Measurements from ENCODE around the gene ZNF91.
"Not testable (repeated sequence)": the region's sequence is repeated elsewhere in the genome, so short reads cannot be mapped to it uniquely, and the experiment has no call there.

The ZNF91 gene

DNA sequence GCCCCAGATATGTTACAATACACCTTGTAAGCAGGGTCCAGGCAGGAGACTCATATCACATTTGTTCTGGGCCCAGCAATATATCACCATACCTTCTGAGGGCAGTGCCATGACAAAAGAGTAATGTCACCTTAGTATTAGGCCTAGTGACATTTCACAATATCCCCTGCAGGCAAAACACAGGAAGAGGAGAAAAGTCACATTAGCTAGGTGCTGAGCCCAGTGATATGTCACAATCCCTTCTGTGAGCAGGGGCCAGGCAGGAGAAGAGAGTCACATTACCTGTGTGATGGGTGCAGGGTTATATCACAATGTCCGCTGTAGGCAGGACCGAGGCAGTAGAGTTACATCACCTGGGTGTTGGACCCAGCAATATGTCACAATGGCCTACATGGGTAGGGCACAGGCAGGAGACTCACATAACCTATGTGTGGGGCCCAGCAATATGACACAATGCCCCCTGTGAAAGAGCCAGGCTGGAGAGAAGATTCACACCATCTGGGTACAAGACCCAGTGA lies 12.4 kb upstream of the ZNF91 start:
- TF ChIP-seq JUND (IDR thresholded peaks at IDR 0.05; ENCODE audit: low read depth) = no peak
- in situ Hi-C loops (cut with HindIII; ENCODE audit: low pct_unique_long_range_greater_than_20kb, low sequenced_read_pairs) = no loop called here
- DNase-seq (ENCODE audit: low read depth in 1 of 2, low spot score in 1 of 2) = no peak

DNA sequence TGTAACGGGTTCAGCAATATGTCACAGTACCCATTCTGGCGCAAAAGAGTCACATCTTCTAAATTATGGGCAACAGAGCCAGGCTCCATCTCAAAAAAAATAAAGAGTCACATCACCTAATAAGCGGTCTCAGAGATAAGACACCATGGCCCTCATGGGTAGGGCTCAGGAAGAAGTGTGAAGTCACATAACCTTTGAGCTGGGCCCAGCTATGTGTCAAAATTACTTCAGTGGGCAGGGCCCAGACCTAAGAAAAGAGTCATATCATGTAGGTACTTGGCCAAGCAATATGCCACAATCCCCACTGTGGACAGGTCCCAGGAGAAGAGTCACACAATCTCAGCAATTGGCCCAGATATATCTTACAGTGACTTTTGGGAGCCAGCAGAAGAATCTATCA lies 11.4 kb upstream of the ZNF91 start:
- no peak for TF ChIP-seq JUND (IDR thresholded peaks at IDR 0.05; ENCODE audit: low read depth)
- in situ Hi-C loops (cut with HindIII; ENCODE audit: low pct_unique_long_range_greater_than_20kb, low sequenced_read_pairs) = no loop called here
- DNase-seq (ENCODE audit: low read depth in 1 of 2, low spot score in 1 of 2) = no peak

GRCh38 chr19:23406091-23406490 lies 10.8 kb upstream of the ZNF91 start:
- in situ Hi-C loops (cut with HindIII; ENCODE audit: low pct_unique_long_range_greater_than_20kb, low sequenced_read_pairs) = no loop called here
- no peak for TF ChIP-seq JUND (IDR thresholded peaks at IDR 0.05; ENCODE audit: low read depth)
- no peak for DNase-seq (ENCODE audit: low read depth in 1 of 2, low spot score in 1 of 2)

- in situ Hi-C loops (cut with HindIII; ENCODE audit: low pct_unique_long_range_greater_than_20kb, low sequenced_read_pairs) = no loop called here
- DNase-seq (ENCODE audit: low read depth in 1 of 2, low spot score in 1 of 2) = no peak
- no peak for TF ChIP-seq JUND (IDR thresholded peaks at IDR 0.05; ENCODE audit: low read depth)
Measured at GRCh38 chr19:23404676-23405075, 9.4 kb upstream of the ZNF91 start.

DNA sequence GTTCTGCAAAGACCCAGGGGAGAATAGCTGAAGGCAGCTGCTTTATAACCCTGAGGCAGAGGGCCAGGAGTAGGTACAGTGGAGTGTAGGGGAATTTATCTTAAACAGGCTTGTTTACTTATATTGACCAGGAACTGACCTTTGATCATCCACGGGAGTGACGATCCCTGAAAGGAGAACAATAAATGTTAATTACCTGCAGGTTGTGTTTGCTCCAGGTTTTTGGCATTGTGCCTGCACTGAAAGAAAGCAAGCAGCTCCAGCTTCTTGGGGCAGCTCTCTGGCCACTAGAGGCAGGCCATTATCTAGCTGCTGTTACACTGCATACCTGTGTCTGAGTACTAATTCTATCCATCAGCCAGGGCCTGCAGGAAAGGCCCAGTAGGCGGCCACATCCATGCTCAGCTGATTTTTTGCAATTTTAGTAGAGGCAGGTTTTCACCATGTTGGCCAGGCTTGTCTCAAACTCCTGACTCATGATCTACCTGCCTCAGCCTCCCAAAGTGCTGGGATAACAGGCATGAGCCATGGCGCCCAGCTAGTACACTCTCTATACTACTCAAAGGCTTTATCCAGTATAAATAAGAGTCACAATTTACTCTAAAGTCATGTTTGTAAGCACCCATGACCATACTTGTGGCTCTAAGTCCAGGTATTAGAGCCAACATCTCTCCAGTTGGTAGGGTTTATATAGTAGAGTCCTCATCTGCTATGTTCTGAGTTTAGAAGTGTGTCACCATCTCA lies 8.5 kb upstream of the ZNF91 start:
- DNase-seq (ENCODE audit: low read depth in 1 of 2, low spot score in 1 of 2) = peak; percentile 8 to 84
- TF ChIP-seq JUND (IDR thresholded peaks at IDR 0.05; ENCODE audit: low read depth) = no peak
- in situ Hi-C loops (cut with HindIII; ENCODE audit: low pct_unique_long_range_greater_than_20kb, low sequenced_read_pairs) = no loop called here

GRCh38 chr19:23403052-23403451 lies 7.8 kb upstream of the ZNF91 start:
- TF ChIP-seq JUND (IDR thresholded peaks at IDR 0.05; ENCODE audit: low read depth) = no peak
- in situ Hi-C loops (cut with HindIII; ENCODE audit: low pct_unique_long_range_greater_than_20kb, low sequenced_read_pairs) = no loop called here
- no peak for DNase-seq (ENCODE audit: low read depth in 1 of 2, low spot score in 1 of 2)

- no peak for TF ChIP-seq JUND (IDR thresholded peaks at IDR 0.05; ENCODE audit: low read depth)
- no peak for DNase-seq (ENCODE audit: low read depth in 1 of 2, low spot score in 1 of 2)
- in situ Hi-C loops (cut with HindIII; ENCODE audit: low pct_unique_long_range_greater_than_20kb, low sequenced_read_pairs) = no loop called here
Measured at GRCh38 chr19:23402388-23402787, 7.1 kb upstream of the ZNF91 start.

GRCh38 chr19:23401086-23401610 lies 5.9 kb upstream of the ZNF91 start:
- no peak for TF ChIP-seq JUND (IDR thresholded peaks at IDR 0.05; ENCODE audit: low read depth)
- in situ Hi-C loops (cut with HindIII; ENCODE audit: low pct_unique_long_range_greater_than_20kb, low sequenced_read_pairs) = no loop called here
- DNase-seq (ENCODE audit: low read depth in 1 of 2, low spot score in 1 of 2) = no peak

DNA sequence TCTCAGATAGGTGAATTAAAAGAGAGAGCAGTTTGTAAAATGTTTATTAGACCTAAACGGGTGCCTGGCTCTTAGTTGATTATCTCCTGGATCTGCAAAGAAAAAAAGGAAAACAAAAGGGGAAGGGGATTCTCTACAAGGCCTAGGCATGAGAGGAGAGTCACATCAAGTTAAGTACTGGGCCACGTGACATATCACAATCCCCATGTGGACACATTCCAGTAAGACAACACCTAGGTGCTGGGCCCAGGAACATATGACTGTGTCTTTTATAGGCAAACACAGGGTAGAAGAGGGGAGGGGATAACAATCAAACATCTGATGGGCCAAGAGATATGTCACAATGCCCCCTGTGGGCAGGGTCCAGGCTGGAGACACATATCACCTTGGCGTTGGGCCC lies 4.2 kb upstream of the ZNF91 start:
- in situ Hi-C loops (cut with HindIII; ENCODE audit: low pct_unique_long_range_greater_than_20kb, low sequenced_read_pairs) = no loop called here
- no peak for DNase-seq (ENCODE audit: low read depth in 1 of 2, low spot score in 1 of 2)
- TF ChIP-seq JUND (IDR thresholded peaks at IDR 0.05; ENCODE audit: low read depth) = no peak

DNA sequence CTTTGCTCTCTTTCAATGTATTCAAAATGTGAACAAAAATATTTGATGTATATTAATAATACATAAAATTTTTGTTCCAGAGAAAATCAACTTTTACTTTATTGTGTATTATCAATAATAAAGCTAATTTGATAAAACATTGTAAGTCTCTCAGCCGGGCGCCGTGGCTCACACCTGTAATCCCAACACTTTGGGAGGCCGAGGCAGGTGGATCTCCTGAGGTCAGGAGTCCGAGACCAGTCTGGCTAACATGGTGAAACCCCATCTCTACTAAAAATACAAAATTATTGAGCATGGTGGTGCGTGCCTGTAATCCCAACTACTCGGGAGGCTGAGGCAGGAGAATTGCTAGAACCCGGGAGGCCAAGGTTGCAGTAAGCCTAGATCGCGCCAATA lies 449 bp upstream of the ZNF91 start:
- in situ Hi-C loops (cut with HindIII; ENCODE audit: low pct_unique_long_range_greater_than_20kb, low sequenced_read_pairs); DNase-seq (ENCODE audit: low read depth in 1 of 2, low spot score in 1 of 2): not testable (repeated sequence)

GRCh38 chr19:23394511-23394910 lies 760 bp downstream of the ZNF91 start:
- in situ Hi-C loops (cut with HindIII; ENCODE audit: low pct_unique_long_range_greater_than_20kb, low sequenced_read_pairs) = no loop called here
- no peak for TF ChIP-seq JUND (IDR thresholded peaks at IDR 0.05; ENCODE audit: low read depth)
- peak in 1 of 2 experiments; percentile 45 for DNase-seq (ENCODE audit: low read depth in 1 of 2, low spot score in 1 of 2)

DNA sequence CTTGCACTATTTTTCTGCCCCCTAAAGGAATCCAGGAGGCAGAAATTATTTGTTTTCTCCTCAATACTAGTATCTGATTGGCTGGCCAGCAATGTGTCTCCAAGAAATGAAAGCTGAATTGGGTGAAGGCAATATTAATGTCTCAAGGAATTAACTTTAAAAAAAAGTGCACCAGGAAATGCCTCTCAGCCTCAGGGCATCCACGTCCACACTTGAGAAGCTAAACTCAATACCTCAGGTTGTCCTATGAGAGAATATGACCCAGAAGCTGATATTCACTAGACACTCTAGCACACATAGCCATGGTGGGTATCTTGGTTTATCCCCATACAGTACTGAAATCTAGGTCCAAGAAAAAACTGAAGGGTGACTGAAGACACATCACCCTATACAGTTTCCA lies 2.1 kb downstream of the ZNF91 start:
- in situ Hi-C loops (cut with HindIII; ENCODE audit: low pct_unique_long_range_greater_than_20kb, low sequenced_read_pairs) = no loop called here
- no peak for TF ChIP-seq JUND (IDR thresholded peaks at IDR 0.05; ENCODE audit: low read depth)

GRCh38 chr19:23391236-23391635 lies 4.0 kb downstream of the ZNF91 start:
- in situ Hi-C loops (cut with HindIII; ENCODE audit: low pct_unique_long_range_greater_than_20kb, low sequenced_read_pairs) = no loop called here
- TF ChIP-seq JUND (IDR thresholded peaks at IDR 0.05; ENCODE audit: low read depth) = no peak
- peak in 1 of 2 experiments; percentile 46 for DNase-seq (ENCODE audit: low read depth in 1 of 2, low spot score in 1 of 2)

More for the DNA sequence above, 2.1 kb downstream of the ZNF91 start:
- peak in 1 of 2 experiments; percentile 65 for DNase-seq (ENCODE audit: low read depth in 1 of 2, low spot score in 1 of 2)

Data from T47D (cell line).